Measurements from ENCODE around the gene RNF222.

GRCh38 chr17:8350339-8350738, 47.3 kb downstream of the RNF222 start:
- TF ChIP-seq POLR2A (IDR thresholded peaks at IDR 0.05) (no peak), CTCF (IDR thresholded peaks at IDR 0.05) (no peak)
